Osteocyte (in vitro differentiated cells): Measurements from ENCODE around the gene ECT2. TPM values are rescaled to one million over a fixed set of nuclear protein-coding genes. Genes with fewer than 3 reads are reported as not detected.
"Not testable (repeated sequence)": the region's sequence is repeated elsewhere in the genome, so short reads cannot be mapped to it uniquely, and the experiment has no call there.

Source experiments
- DNase-seq: peaks from one replicate; pipeline ENCODE4 v3.0.0; 2021; ENCODE audit warnings: mixed read lengths; ENCODE audit not compliant: unreplicated experiment; ENCODE audit errors: extremely low spot score
- H3K27ac Mint-ChIP-seq: one replicate; pipeline ENCODE4 v1.8.0; 2021; ENCODE audit warnings: mild to moderate bottlenecking, mixed read lengths; ENCODE audit not compliant: unreplicated experiment
- H3K27me3 Mint-ChIP-seq: one replicate; pipeline ENCODE4 v1.8.0; 2021; ENCODE audit warnings: mixed read lengths; ENCODE audit not compliant: unreplicated experiment
- H3K36me3 Mint-ChIP-seq: one replicate; pipeline ENCODE4 v1.8.0; 2021; ENCODE audit warnings: mixed read lengths; ENCODE audit not compliant: unreplicated experiment
- H3K4me1 Mint-ChIP-seq: one replicate; pipeline ENCODE4 v1.8.0; 2021; ENCODE audit warnings: mixed read lengths; ENCODE audit not compliant: unreplicated experiment
- H3K4me3 Mint-ChIP-seq: one replicate; pipeline ENCODE4 v1.8.0; 2021; ENCODE audit warnings: mild to moderate bottlenecking, moderate library complexity, mixed read lengths; ENCODE audit not compliant: unreplicated experiment
- H3K9me3 Mint-ChIP-seq: one replicate; pipeline ENCODE4 v1.8.0; 2021; ENCODE audit warnings: mixed read lengths; ENCODE audit not compliant: unreplicated experiment
- CTCF ChIP-seq: fragments of 200-600 bp; sonication (generic); IDR thresholded peaks from 2 replicates; pipeline ENCODE4 v1.5.0; 2021; ENCODE audit warnings: antibody characterized with exemption, mild to moderate bottlenecking, moderate library complexity
- total RNA-seq: library from RNA; stranded (reverse); gene quantifications from 2 replicates; pipeline ENCODE4 v1.2.1, GENCODE V29; 2021

Gene ECT2
- total RNA-seq, 1 donor from 2014 or later: 18.9 TPM

GRCh38 chr3:172853005-172853404 lies 102.5 kb downstream of the ECT2 start:
- H3K36me3 Mint-ChIP-seq: no peaks in the 10 kb centered on the region
- H3K4me1 Mint-ChIP-seq: peaks cover 8% of the 10 kb centered on the region
- no peak overlapping the region for H3K4me3 Mint-ChIP-seq
- no peak for DNase-seq
- H3K27me3 Mint-ChIP-seq: no peaks in the 10 kb centered on the region
- no peaks in the 10 kb centered on the region for H3K9me3 Mint-ChIP-seq
- no peak overlapping the region for H3K27ac Mint-ChIP-seq
- no peak for TF ChIP-seq CTCF

- H3K9me3 Mint-ChIP-seq: no peaks in the 10 kb centered on the region
- H3K4me3 Mint-ChIP-seq: no peak overlapping the region
- TF ChIP-seq CTCF: no peak
- H3K4me1 Mint-ChIP-seq: peaks cover 3% of the 10 kb centered on the region
- no peaks in the 10 kb centered on the region for H3K36me3 Mint-ChIP-seq
- no peak for DNase-seq
- H3K27me3 Mint-ChIP-seq: no peaks in the 10 kb centered on the region
- no peak overlapping the region for H3K27ac Mint-ChIP-seq
Observed at GRCh38 chr3:172853921-172854666, 103.6 kb downstream of the ECT2 start.

DNA sequence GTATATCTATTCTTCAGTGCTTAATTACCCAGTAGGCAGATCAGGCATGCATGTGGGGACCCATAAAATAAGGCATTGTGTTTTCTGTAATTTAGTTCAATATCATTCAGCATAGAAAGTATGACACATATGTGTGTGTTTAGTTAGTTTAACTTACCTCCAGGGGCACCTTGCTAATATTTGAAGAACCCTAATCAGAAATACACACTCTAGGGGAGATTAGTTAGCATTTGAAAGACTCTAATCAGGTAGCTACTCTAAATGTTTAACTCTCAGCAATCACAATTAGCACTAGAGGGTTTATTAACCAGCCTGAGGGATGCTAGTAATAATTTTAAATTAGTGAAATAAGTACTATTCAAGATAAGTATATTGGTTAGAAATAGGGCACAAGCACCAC lies 104.5 kb downstream of the ECT2 start:
- no peaks in the 10 kb centered on the region for H3K27me3 Mint-ChIP-seq
- H3K9me3 Mint-ChIP-seq: no peaks in the 10 kb centered on the region
- H3K4me1 Mint-ChIP-seq: peaks cover 2% of the 10 kb centered on the region
- no peak for TF ChIP-seq CTCF
- H3K4me3 Mint-ChIP-seq: no peak overlapping the region
- no peaks in the 10 kb centered on the region for H3K36me3 Mint-ChIP-seq
- no peak for DNase-seq
- no peak overlapping the region for H3K27ac Mint-ChIP-seq

- Mint-ChIP-seq H3K27ac (no peak overlapping the region), H3K4me3 (no peak overlapping the region), H3K9me3 (no peaks in the 10 kb centered on the region), H3K27me3 (no peaks in the 10 kb centered on the region), H3K4me1 (peaks cover 2% of the 10 kb centered on the region), H3K36me3 (no peaks in the 10 kb centered on the region)
- TF ChIP-seq CTCF: no peak
- no peak for DNase-seq
Observed at GRCh38 chr3:172856795-172857742, 106.5 kb downstream of the ECT2 start.

- DNase-seq: no peak
- Mint-ChIP-seq H3K27ac (no peak overlapping the region), H3K4me3 (no peak overlapping the region), H3K36me3 (no peaks in the 10 kb centered on the region), H3K27me3 (no peaks in the 10 kb centered on the region), H3K9me3 (no peaks in the 10 kb centered on the region), H3K4me1 (peaks cover 2% of the 10 kb centered on the region)
- no peak for TF ChIP-seq CTCF
Observed at GRCh38 chr3:172859041-172859440, 108.5 kb downstream of the ECT2 start.

GRCh38 chr3:172866726-172867350 lies 116.3 kb downstream of the ECT2 start:
- not testable (repeated sequence) for H3K36me3 Mint-ChIP-seq, H3K27ac Mint-ChIP-seq, DNase-seq, H3K9me3 Mint-ChIP-seq, H3K4me3 Mint-ChIP-seq, H3K4me1 Mint-ChIP-seq
- peaks cover 10% of the 10 kb centered on the region for H3K27me3 Mint-ChIP-seq
